NCI-H2171 (cell line): ENCODE measurements around the gene DNAH3.
"Not testable (repeated sequence)": the region's sequence is repeated elsewhere in the genome, so short reads cannot be mapped to it uniquely, and the experiment has no call there.

Experiments
- DNase-seq: peaks from one replicate; lab custom pipeline; 2025; lab: John Stamatoyannopoulos, UW

Gene DNAH3

DNA sequence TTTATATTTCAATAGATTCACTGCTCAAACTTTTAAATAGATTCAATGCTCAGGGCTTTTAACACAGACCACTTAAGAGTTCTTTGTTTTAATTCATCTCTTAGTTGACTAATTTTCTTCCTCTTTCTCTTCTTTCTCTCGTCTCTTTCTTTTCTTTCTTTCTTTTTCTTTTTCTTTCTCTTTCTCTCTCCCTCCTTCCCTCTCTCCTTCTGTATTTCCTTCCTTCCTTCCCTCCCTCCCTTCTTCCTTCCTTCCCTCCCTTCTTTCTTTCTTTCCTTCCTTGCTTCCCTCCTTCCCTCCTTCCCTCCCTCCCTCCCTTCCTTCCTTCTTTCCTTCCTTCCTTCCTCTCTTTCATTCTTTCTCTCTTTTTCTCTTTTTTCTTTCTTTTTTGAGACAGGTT lies 145.6 kb downstream of the DNAH3 start:
- no peak for DNase-seq

DNA sequence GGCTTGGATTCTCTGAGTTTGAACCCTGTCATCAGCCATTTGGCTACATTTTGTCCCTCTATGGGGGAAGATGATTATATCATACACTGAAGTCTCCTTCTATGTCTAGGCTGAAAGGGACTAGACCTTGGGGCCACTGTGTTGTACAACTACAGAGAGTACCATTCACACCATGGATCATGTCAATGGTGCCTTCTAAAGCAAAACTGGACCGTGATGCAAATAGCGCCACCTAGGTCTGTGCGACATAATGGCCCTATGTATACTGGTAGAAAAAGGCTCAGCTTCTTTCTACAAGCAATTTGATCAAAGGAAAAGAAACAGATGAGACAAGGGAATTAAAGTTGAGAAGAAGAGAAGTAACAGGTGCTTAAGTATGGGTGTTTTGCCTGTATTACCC lies 149.4 kb downstream of the DNAH3 start:
- no peak for DNase-seq

DNA sequence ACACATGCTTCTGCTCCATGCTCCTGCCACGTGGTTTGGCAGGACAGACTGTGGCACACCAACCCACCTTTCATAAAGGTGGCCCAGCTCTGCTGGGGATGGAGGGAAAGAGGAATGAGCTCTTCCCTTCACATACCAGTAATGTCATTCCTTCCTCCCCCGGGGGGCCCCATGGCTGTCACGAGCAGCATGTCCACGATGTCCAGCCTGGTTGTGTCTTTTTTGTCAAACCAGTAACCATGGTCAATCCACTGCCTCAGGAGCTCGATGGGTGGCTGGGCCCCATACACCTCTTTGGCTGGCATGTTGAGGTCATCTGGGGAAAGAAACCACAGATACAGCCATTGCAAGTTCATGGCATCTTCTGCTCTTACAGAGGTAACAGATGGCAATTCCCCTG lies 153.5 kb downstream of the DNAH3 start:
- DNase-seq = no peak

DNA sequence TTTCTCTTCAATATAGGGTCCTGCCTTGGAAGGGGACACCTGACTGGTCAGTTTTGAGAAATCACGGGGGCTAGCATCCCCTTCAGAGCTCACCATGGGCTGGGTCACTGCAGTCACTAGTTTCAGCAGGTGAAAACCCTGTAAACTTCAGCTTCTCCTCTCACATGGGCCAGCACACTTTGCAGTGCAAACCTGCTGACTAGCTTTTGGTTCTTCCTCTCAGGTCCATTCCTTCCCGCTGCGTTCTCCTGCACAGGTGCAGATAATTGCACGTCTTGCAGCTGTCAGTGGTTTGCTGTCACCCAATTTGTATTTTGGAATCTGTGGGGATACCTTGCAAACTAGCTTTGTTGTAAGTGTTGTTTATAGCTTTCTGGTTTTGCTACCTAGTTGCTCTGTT lies 154.9 kb downstream of the DNAH3 start:
- DNase-seq = no peak

DNA sequence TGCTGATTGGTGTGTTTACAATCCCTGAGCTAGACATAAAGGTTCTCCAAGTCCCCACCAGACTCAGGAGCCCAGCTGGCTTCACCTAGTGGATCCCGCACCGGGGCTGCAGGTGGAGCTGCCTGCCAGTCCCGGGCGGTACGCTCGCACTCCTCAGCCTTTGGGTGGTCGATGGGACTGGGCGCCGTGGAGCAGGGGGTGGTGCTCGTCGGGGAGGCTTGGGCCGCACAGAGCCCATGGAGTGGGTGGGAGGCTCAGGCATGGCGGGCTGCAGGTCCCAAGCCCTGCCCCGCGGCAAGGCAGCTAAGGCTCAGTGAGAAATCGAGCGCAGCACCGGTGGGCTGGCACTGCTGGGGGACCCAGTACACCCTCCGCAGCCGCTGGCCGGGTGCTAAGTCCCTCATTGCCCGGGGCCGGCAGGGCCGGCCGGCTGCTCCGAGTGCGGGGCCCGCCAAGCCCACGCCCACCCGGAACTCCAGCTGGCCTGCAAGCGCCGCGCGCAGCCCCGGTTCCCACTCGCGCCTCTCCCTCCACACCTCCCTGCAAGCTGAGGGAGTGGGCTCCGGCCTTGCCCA lies 161.1 kb downstream of the DNAH3 start:
- DNase-seq = not testable (repeated sequence)

DNA sequence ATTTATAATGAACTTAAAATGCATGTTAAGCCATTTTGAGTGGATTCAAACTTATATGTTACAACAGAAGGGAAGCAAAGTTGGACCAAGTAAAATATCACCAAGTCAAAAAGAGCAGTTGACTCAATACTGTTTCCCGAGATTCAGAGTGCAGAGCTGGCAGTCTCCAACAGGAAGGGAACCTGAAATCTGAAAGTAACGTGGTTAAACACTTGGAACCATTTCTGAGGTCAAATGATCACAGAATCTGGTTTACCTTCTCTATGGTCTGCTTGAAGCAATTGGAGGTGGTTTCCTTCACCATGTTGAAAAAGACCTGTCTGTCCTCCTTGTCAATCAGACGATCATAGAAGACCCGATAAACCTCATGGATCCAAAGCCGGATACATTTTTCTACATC lies 163.6 kb downstream of the DNAH3 start:
- no peak for DNase-seq

DNA sequence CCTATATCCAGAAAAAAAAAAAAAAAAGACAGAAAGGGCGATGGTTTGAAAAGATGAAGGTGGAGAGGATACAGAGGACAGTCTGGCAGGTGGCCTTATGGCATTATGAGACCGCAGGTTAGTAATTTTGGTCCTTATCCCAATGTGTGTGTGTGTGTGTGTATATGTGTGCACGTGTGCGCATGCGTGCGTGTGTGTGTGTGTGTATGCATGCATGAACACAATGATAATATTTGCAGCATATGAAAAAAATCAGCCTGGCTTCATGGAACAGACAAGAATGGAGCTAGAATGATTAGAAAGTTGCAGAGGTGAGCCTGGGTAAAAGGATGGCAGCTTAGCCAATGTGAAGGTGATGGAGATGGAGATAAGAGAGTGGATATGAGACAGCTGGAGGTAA lies 166.6 kb downstream of the DNAH3 start:
- DNase-seq = no peak

DNA sequence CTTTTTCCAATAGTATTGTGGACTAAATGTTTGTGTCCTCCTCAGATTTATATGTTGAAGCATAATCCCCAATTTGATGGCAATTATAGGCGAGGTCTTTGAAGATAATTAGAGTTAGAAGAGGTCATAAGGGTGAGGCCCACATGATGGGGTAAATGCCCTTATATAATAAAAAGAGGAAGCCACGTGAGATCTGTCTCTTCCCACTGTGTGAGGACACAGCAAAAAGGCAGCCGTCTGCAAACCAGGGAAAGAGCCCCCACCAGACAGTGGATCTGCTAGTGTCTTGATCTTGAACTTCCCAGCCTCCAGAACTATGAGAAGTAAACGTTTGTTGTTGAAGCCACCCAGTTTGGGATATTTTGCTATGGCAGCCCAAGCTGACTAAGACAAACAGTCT lies 174.1 kb downstream of the DNAH3 start:
- no peak for DNase-seq

DNA sequence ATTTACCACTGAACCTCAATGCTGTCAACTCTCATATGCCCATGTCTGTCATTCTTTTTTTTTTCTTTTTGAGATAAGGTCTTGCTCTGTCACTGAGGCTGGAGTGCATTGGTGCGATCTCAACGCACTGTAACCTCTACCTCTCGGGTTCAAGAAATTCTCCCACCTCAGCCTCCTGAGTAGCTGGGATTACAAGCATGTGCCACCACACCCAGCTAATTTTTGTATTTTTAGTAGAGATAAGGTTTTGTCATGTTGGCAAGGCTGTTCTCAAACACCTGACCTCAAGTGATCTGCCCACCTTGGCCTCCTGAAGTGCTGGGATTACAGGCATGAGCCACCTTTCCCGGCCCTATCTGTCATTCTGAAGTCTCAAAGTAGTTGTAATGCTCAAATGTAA lies 177.4 kb downstream of the DNAH3 start:
- not testable (repeated sequence) for DNase-seq

DNA sequence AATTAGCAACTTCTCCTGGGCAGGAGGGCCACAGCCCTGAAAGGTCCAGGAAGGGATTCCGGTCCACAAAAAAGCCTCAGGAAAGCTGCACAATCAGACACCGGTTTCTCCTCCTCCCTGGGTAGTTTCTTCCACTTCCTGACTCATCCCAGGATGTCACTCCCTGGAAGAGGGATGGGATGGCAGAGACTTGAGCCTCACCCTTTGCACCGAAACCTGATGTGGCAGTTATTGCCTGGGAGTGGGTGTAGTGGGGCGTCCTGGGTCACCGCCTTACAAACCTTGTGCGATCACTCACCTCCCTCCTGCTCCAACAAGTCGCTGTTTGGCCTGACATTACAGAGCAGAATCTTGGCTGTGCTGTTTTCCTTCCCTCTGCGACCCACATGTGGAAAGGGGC lies 179.2 kb downstream of the DNAH3 start:
- no peak for DNase-seq

DNA sequence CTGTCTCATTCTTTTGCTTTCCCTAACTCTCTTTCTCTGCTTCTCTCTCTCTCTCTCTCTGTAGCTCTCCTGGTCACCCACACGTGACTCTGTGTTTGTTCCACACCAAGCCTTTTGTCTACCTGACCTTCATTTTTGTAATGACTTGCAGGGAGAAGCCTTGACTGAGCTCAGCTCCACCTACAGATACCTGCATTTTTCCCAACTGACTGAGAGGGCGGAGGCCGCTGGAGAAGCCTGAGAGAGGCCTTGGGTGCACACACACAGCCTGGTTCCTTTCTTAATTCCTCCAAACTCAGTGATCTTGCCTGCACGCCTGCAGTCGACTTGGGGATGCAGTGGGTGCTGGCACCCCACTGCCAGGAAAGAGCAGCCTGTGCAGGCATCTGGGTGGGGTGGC lies 181.3 kb downstream of the DNAH3 start:
- DNase-seq = no peak

DNA sequence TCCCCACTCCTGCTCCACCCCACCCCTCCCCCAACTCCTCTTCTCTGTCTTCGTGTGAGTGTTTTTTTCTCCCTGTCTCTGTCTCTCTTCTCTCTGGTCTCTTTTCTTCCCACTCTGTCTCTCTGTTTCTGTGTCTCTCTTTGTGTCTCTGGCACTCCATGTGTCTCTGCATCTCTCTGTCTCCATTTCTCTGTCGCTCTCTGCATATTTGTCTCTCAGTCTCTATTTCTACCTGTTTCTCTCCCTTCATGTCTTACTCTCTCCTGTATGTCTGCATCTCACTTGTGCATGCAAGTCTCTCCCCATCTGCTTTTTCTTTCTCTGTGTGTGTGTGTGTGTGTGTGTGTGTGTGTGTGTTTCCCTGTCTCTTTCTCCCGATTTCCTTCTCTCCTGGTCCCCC lies 181.9 kb downstream of the DNAH3 start:
- no peak for DNase-seq

DNA sequence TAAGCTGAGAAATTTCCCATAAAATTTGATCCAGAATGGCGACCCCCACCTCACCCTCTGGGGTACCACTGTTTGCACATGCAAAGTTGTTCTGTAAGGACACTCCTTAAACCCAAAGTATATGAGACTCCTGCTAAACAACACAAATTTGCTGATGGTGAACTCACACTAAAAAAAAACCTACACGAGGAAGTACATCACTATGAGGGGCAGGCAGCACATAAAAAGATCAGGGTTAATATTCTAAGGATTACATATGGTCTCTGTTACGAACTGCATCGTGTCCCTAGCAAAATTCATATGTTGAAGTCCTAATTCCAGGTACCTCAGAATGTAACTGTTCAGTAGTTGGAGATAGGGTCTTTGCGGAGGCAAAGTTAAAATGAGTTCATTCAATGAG lies 189.7 kb downstream of the DNAH3 start:
- DNase-seq = no peak

DNA sequence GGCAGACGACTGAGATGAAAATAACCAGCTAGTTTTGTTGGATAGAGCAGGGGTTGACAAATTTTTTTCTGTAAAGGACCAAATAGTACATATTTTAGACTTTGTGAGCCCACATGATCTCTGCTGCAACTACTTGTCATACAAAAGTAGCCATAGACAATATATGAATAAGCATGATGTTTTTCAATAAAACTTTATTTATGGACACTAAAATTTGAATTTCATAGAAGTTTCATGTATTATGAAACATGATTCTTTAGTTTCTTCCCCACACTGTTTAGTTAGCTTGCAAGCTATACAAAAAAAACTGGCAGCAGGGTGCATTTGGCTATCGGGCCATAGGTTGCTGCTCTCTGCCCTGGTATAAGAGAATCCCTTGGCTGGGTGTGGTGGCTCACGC lies 193.5 kb downstream of the DNAH3 start:
- no peak for DNase-seq

DNA sequence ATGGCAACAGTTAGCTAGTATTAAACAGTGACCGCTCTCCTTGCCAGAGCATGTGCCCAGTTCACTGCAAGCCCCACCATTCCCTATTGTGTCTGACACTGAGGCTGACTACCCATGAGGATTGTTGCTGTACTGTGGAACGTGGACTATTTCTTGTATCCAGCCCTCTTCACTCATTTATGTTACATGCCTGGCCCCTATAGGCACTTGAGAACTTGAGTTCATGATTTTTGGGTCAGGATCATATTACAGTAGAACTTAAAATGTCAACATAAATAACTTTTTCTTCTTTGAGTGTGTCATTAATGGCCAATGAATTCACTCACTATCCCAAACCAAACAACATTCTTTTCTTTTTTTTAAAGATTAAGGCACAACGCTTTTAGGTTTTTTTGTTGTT lies 194.3 kb downstream of the DNAH3 start:
- DNase-seq = no peak

DNA sequence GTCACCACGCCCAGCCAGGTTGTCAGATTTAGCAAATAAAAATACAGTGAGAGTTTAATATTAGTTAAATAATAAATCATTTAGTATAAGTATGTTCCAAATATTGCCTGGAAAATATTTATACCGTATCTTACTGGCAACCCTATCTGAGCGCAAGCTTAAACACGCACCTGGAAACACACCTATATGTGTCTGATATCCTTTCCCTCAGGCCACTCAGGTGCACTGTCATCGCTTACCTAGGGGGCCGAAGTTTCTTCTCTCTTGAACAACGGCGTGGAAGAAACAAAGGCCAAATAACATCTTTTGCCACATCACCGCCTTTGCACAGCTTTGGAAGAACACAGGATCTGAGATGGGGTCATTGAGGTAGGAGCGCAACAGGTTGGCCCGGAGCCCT lies 196.1 kb downstream of the DNAH3 start:
- DNase-seq = no peak

DNA sequence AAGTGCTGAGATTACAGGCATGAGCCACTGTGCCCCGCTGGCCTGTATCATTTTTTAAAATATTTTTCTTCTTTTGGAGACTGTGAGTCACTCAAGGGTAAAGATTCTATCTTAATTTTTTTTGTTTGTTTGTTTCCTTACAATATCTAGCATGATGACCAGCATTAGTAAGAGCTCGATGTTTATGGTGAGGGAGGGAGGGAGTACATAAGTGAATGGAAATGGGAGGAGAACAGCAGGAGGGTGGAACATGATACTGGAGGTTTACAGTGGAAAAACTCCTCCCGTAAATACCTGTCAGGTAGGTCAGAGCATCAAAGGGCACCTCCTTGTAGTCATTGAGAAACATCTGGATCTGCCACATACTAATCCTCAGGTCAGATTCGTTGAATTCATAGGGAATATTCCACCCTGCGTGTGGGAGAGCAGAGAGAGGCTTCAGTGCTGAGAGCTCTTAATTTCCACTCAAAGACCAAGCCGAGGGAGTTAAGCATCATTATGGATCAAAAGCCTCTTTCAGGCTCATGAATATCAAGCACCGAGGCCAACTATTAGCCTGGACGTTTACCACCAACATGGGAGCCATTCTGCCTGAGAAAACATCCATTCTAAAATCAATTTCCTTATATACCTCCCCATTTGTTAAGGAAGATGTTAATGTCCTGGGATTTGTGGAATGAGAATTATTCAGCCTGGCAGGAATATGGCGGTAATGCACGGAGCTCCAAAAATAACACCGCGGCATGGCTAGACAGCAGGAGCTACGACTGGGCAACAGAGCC lies 198.3 kb downstream of the DNAH3 start:
- DNase-seq = no peak

DNA sequence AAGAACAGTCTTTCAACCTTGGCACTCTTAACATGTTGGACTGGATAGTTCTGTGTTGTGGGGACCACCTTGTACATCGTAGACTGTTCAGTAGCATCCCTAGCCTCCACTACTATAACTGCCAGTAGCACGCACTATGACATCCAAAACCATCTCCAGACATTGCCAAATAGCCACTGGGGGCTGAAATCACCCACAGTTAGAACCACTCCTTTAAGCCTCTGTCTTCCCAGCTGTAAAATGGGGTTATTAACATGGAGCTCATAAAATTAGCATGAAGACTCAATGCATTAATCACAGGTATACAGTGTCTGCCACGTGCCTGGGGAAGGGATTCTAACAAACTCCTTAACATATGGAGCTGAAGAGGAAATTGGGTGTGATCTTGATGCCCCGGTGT lies 200.4 kb downstream of the DNAH3 start:
- no peak for DNase-seq

DNA sequence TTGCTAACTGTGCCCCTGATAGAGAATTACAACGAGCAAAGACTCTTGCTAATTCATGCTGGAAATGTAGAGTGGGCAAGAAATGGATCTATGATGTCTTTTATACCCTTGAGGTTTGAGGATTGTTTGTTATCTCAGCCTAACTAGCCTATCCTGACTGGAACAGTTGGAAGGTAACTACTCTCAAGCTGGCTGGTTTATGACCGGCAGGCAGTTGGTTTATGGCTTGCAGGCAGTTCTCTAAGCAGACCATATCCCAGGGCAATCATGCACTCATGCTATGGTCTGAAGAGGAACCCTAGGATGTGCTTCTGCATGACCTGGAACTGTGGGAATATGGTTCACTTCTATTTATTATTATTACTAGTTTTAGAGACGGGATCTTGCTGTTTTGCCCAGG lies 201.0 kb downstream of the DNAH3 start:
- no peak for DNase-seq

DNA sequence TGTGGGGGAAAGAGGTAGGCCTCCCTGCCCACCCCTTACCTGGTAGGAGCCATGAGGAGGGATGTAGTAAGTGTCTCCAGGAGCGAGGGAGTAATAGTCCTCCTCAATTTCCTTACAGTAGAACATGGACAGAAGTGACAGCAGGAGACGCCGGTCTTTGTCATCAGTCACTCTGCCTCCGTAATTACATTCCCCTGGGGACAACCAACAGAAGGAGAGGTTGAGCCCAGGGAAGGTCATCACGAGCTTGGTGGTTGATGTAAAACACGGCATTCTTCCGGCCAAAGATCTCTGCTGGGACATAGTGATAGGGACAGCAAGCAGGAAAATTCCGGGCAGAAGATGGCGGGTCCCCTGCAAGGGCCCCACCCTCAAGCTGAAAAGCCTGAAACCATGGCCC lies 202.2 kb downstream of the DNAH3 start:
- DNase-seq = no peak

DNA sequence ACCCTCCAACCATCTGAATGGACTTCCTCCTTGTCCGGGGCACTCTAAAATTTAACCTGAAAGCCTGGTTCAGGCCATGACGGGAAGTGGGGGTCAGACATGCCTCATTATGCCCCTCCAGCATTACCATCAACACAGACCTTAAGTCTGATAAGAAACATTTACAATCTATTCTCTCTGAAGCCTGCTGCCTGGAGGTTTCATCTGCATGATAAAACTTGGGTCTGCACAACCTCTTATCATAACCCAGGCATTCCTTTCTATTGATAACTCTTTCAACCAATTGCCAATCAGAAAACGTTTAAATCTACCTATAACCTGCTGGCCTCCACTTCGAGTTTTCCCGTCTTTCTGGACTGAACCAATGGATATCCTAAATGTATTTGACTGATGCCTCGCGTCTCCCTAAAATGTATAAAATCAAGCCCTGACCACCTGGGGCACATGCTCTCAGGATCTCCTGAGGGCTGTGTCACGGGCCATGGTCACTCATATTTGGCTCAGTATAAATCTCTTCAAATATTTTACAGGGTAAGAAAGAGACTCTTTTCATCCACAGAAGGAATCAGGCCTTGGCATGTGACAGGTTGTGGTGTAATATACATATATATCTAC lies 204.5 kb downstream of the DNAH3 start:
- DNase-seq = no peak

DNA sequence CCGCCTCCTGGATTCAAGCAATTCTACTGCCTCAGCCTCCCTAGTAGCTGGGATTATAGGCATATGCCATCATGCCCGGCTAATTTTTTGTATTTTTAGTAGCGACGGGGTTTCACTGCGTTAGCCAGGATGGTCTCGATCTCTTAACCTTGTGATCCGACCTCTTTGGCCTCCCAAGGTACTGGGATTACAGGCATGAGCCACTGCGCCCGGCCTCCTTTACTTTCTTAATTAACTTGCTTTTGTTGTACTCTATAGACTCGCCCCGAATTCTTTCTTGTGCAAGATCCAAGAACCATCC lies 205.1 kb downstream of the DNAH3 start:
- DNase-seq = not testable (repeated sequence)

DNA sequence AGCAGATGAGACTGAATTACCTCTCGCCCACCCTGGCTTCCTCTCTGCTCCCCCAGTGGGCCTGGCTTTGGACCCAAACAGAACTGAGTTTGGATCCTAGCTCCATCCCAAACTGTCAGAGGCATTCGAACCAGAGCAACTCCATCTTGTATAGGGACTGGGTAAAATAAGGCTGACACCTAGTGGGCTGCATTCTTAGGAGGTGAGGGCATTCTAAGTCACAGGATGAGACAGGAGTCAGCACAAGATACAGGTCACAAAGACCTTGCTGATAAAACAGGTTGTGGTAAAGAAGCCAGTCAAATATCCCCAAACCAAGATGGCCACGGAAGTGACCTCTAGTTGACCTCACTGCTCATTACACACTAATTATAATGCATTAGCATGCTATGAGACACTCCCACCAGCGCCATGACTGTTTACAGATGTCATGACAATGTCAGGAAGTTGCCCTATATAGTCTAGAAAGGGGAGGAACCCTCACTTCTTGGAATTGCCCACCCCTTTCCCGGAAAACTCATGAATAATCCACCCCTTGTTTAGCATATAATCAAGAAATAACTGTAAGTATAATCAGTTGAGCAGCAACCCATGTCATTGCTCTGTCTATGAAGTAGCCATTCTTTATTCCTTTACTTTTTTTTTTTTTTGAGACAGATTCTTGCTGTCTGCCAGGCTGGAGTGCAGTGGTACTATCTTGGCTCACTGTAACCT lies 205.6 kb downstream of the DNAH3 start:
- DNase-seq = no peak
